Hindlimb muscle (tissue), 1 donor: ENCODE data around the gene SLC12A1. TPM values are rescaled to one million over a fixed set of nuclear protein-coding genes. Genes with fewer than 3 reads are reported as not detected.

Source experiments
- DNase-seq: peaks from one replicate; pipeline ENCODE4 v3.0.0-alpha.2; 2013
- polyA plus RNA-seq: library from polyadenylated mRNA; unstranded; fragments of 120-200 nt; gene quantifications from one replicate; pipeline ENCODE4 v1.2.1, GENCODE V29; 2013; ENCODE audit not compliant: insufficient read length

Gene SLC12A1
- polyA plus RNA-seq, 1 donor = 0.03 TPM

- DNase-seq = no peak
Observed at GRCh38 chr15:48244921-48245320, 38.8 kb downstream of the SLC12A1 start.

- DNase-seq = no peak
Observed at GRCh38 chr15:48248414-48248813, 42.3 kb downstream of the SLC12A1 start.

- DNase-seq = peak; percentile 73
Observed at GRCh38 chr15:48250640-48251076, 44.6 kb downstream of the SLC12A1 start.

- no peak for DNase-seq
Observed at GRCh38 chr15:48253172-48253571, 47.1 kb downstream of the SLC12A1 start.

- no peak for DNase-seq
Observed at GRCh38 chr15:48265135-48265534, 59.0 kb downstream of the SLC12A1 start.

GRCh38 chr15:48266024-48266689 lies 60.1 kb downstream of the SLC12A1 start:
- DNase-seq = no peak

- DNase-seq = no peak
Observed at GRCh38 chr15:48267766-48268165, 61.7 kb downstream of the SLC12A1 start.

GRCh38 chr15:48273049-48273448 lies 66.9 kb downstream of the SLC12A1 start:
- no peak for DNase-seq

GRCh38 chr15:48278666-48279065 lies 72.6 kb downstream of the SLC12A1 start:
- no peak for DNase-seq

- no peak for DNase-seq
Observed at GRCh38 chr15:48279608-48280007, 73.5 kb downstream of the SLC12A1 start.

- DNase-seq = no peak
Observed at GRCh38 chr15:48281674-48282073, 75.6 kb downstream of the SLC12A1 start.

- peak; percentile 23 for DNase-seq
Observed at GRCh38 chr15:48282216-48282615, 76.1 kb downstream of the SLC12A1 start.

GRCh38 chr15:48283396-48284145 lies 77.5 kb downstream of the SLC12A1 start:
- DNase-seq = no peak

GRCh38 chr15:48285329-48286214 lies 79.5 kb downstream of the SLC12A1 start:
- peak; percentile 85 for DNase-seq

GRCh38 chr15:48289628-48290027 lies 83.5 kb downstream of the SLC12A1 start:
- DNase-seq = no peak

- no peak for DNase-seq
Observed at GRCh38 chr15:48292458-48292857, 86.4 kb downstream of the SLC12A1 start.

GRCh38 chr15:48297668-48298067 lies 91.6 kb downstream of the SLC12A1 start:
- DNase-seq = no peak

GRCh38 chr15:48298914-48299313 lies 92.8 kb downstream of the SLC12A1 start:
- no peak for DNase-seq

- no peak for DNase-seq
Observed at GRCh38 chr15:48300038-48300437, 93.9 kb downstream of the SLC12A1 start.

GRCh38 chr15:48304398-48304797 lies 98.3 kb downstream of the SLC12A1 start:
- no peak for DNase-seq

GRCh38 chr15:48306639-48307038 lies 100.5 kb downstream of the SLC12A1 start:
- no peak for DNase-seq

- DNase-seq = no peak
Observed at GRCh38 chr15:48307586-48307985, 101.5 kb downstream of the SLC12A1 start.

- DNase-seq = no peak
Observed at GRCh38 chr15:48309740-48310139, 103.6 kb downstream of the SLC12A1 start.
